Fibroblast of the aortic adventitia (primary cell): ENCODE results near the gene C20orf204. TPM values are rescaled to one million over a fixed set of nuclear protein-coding genes. Genes with fewer than 3 reads are reported as not detected.

Experiments used
- DNase-seq: peaks from one replicate; pipeline ENCODE4 v3.0.0-alpha.2; 2010; ENCODE audit warnings: low read depth
- H3K4me3 ChIP-seq: 2 replicates; pipeline ENCODE4 v1.5.1; 2011; ENCODE audit warnings: low read depth, mild to moderate bottlenecking, control low read depth, low read length, moderate library complexity
- CTCF ChIP-seq: IDR thresholded peaks from 2 replicates; pipeline ENCODE4 v1.5.1; 2011; ENCODE audit warnings: mild to moderate bottlenecking, low read length, control low read depth, inconsistent platforms; ENCODE audit not compliant: insufficient read depth
- total RNA-seq: library from RNA; depleted of rRNA; stranded (reverse); fragments of >200 nt; gene quantifications from 2 replicates; pipeline ENCODE4 v1.2.3, GENCODE V29; 2012; ENCODE audit warnings: low replicate concordance

C20orf204 gene
- total RNA-seq = 1.6 and 2.1 TPM in 2 replicates

GRCh38 chr20:64035933-64036345 is at the start of gene C20orf204:
TSS of gene C20orf204 (plus strand) at chr20:64036182. CDS start at chr20:64036324, 142 bp downstream.
- DNase-seq = no peak
- H3K4me3 ChIP-seq = no peak within 1 kb of the TSS
- TF ChIP-seq CTCF = no peak

GRCh38 chr20:64000906-64001305 is 35.1 kb upstream of the C20orf204 start:
- no peak for DNase-seq
- H3K4me3 ChIP-seq = no peak overlapping the region
- no peak for TF ChIP-seq CTCF

GRCh38 chr20:64001607-64002011 is 34.4 kb upstream of the C20orf204 start:
- no peak for DNase-seq
- no peak for TF ChIP-seq CTCF

GRCh38 chr20:64003960-64004725 is 31.8 kb upstream of the C20orf204 start:
- DNase-seq = no peak
- TF ChIP-seq CTCF = no peak
- H3K4me3 ChIP-seq = no peak overlapping the region

More at GRCh38 chr20:64001607-64002011, 34.4 kb upstream of the C20orf204 start:
- no peak overlapping the region for H3K4me3 ChIP-seq

- DNase-seq = no peak
- H3K4me3 ChIP-seq = no peak overlapping the region
- no peak for TF ChIP-seq CTCF
These were observed 30.6 kb upstream of the C20orf204 start for GRCh38 chr20:64005394-64005793.

- no peak for TF ChIP-seq CTCF
- no peak overlapping the region for H3K4me3 ChIP-seq
- DNase-seq = no peak
These were observed 29.5 kb upstream of the C20orf204 start for GRCh38 chr20:64006490-64006889.

GRCh38 chr20:64006902-64007301 is 29.1 kb upstream of the C20orf204 start:
- TF ChIP-seq CTCF = no peak

More at GRCh38 chr20:64006902-64007301, 29.1 kb upstream of the C20orf204 start:
- no peak overlapping the region for H3K4me3 ChIP-seq
- no peak for DNase-seq
